Right atrium auricular region (tissue), 2 donors: ENCODE data around the gene RXRG. TPM values are rescaled to one million over a fixed set of nuclear protein-coding genes. Genes with fewer than 3 reads are reported as not detected.
"Not testable (repeated sequence)": the region's sequence is repeated elsewhere in the genome, so short reads cannot be mapped to it uniquely, and the experiment has no call there.

Source experiments
- DNase-seq: peaks from one replicate; pipeline ENCODE4 v3.0.0-alpha.2; 2019; ENCODE audit warnings: low spot score
- H3K27ac ChIP-seq, 2 donors: fragments of 200-600 bp; sonication (generic); 1 replicate in 1 of 2; 2 replicates in 1 of 2; pipeline ENCODE4 v1.5.1; 2016 to 2019
- H3K27me3 ChIP-seq, 2 donors: fragments of 200-600 bp; sonication (generic); one replicate each; pipeline versions ENCODE4 v1.5.1 to v1.6.0; 2017 to 2019
- H3K36me3 ChIP-seq: fragments of 200-600 bp; sonication (generic); one replicate; pipeline ENCODE4 v1.5.1; 2016
- H3K4me1 ChIP-seq, 2 donors: fragments of 200-600 bp; sonication (generic); one replicate each; pipeline versions ENCODE4 v1.5.1 to v1.6.0; 2017 to 2019
- H3K4me3 ChIP-seq, 2 donors: fragments of 200-600 bp; sonication (generic); 1 replicate in 1 of 2; 2 replicates in 1 of 2; pipeline ENCODE4 v1.5.1; 2017 to 2019; ENCODE audit warnings: mild to moderate bottlenecking in 1 of 2, moderate library complexity in 1 of 2
- H3K9me3 ChIP-seq, 2 donors: fragments of 200-600 bp; sonication (generic); one replicate each; pipeline ENCODE4 v1.5.1; 2019
- CTCF ChIP-seq, 2 donors: fragments of 200-600 bp; sonication (generic); IDR thresholded peaks; one replicate each; pipeline ENCODE4 v1.5.1; 2019; ENCODE audit warnings: antibody characterized with exemption in 2 of 2
- total RNA-seq, 2 donors: library from RNA; depleted of rRNA; stranded (reverse); fragments of >200 nt; gene quantifications; one replicate each; pipeline ENCODE4 v1.1.0, GENCODE V29; 2016

The RXRG gene
- total RNA-seq, 2 donors from 2014 or later: 1.2 to 3.3 TPM

GRCh38 chr1:165468726-165469249, 23.9 kb upstream of the RXRG start:
- Histone ChIP-seq H3K4me1 (no peaks in the 10 kb centered on the region), H3K27ac (no peak overlapping the region), H3K9me3 (no peaks in the 10 kb centered on the region), H3K36me3 (no peaks in the 10 kb centered on the region), H3K4me3 (no peak overlapping the region), H3K27me3 (no peaks in the 10 kb centered on the region)
- no peak for TF ChIP-seq CTCF (IDR thresholded peaks at IDR 0.05)
- DNase-seq: no peak

- H3K4me3 ChIP-seq: no peak overlapping the region
- DNase-seq: no peak
- no peaks in the 10 kb centered on the region for H3K27me3 ChIP-seq
- no peak overlapping the region for H3K27ac ChIP-seq
- no peaks in the 10 kb centered on the region for H3K36me3 ChIP-seq
- H3K9me3 ChIP-seq: no peaks in the 10 kb centered on the region
- no peaks in the 10 kb centered on the region for H3K4me1 ChIP-seq
- TF ChIP-seq CTCF (IDR thresholded peaks at IDR 0.05): no peak
These were observed 23.3 kb upstream of the RXRG start for GRCh38 chr1:165468253-165468652.

GRCh38 chr1:165467706-165468105, 22.8 kb upstream of the RXRG start:
- Histone ChIP-seq H3K9me3 (no peaks in the 10 kb centered on the region), H3K4me3 (no peak overlapping the region), H3K27me3 (no peaks in the 10 kb centered on the region), H3K4me1 (no peaks in the 10 kb centered on the region), H3K36me3 (no peaks in the 10 kb centered on the region), H3K27ac (no peak overlapping the region)
- no peak for TF ChIP-seq CTCF (IDR thresholded peaks at IDR 0.05)
- no peak for DNase-seq

GRCh38 chr1:165463978-165464377, 19.1 kb upstream of the RXRG start:
- no peaks in the 10 kb centered on the region for H3K27me3 ChIP-seq
- H3K9me3 ChIP-seq: no peaks in the 10 kb centered on the region
- H3K27ac ChIP-seq: no peak overlapping the region
- H3K4me3 ChIP-seq: no peak overlapping the region
- H3K4me1 ChIP-seq: no peaks in the 10 kb centered on the region
- no peak for DNase-seq
- TF ChIP-seq CTCF (IDR thresholded peaks at IDR 0.05): no peak
- H3K36me3 ChIP-seq: no peaks in the 10 kb centered on the region

- not testable (repeated sequence) for H3K4me1 ChIP-seq, DNase-seq, H3K36me3 ChIP-seq, H3K9me3 ChIP-seq, H3K27me3 ChIP-seq, H3K27ac ChIP-seq, H3K4me3 ChIP-seq
These were observed 14.8 kb upstream of the RXRG start for GRCh38 chr1:165459683-165460082.

- Histone ChIP-seq H3K4me1 (no peaks in the 10 kb centered on the region), H3K4me3 (no peak overlapping the region), H3K27ac (no peak overlapping the region), H3K9me3 (no peaks in the 10 kb centered on the region), H3K36me3 (no peaks in the 10 kb centered on the region), H3K27me3 (no peaks in the 10 kb centered on the region)
- no peak for DNase-seq
- no peak for TF ChIP-seq CTCF (IDR thresholded peaks at IDR 0.05)
These were observed 11.9 kb upstream of the RXRG start for GRCh38 chr1:165456861-165457260.
